Esophagus muscularis mucosa (tissue), 4 donors: Measurements from ENCODE around the gene ST8SIA2. TPM values are rescaled to one million over a fixed set of nuclear protein-coding genes. Genes with fewer than 3 reads are reported as not detected.

ENCODE experiments used
- DNase-seq: peaks from one replicate; pipeline ENCODE4 v3.0.0-alpha.2; 2017; ENCODE audit errors: extremely low spot score
- H3K27ac ChIP-seq, 4 donors: fragments of 200-600 bp; sonication (generic); replicated peaks in 1 of 4; 1 replicate in 3 of 4; 2 replicates in 1 of 4; pipeline ENCODE4 v1.5.1; 2016 to 2019; ENCODE audit warnings: mild to moderate bottlenecking in 1 of 4
- H3K27me3 ChIP-seq, 4 donors: fragments of 200-600 bp; sonication (generic); one replicate each; pipeline versions ENCODE4 v1.5.1 to v1.6.0; 2016 to 2019
- H3K36me3 ChIP-seq, 4 donors: fragments of 200-600 bp; sonication (generic); one replicate each; pipeline ENCODE4 v1.5.1; 2016 to 2019
- H3K4me1 ChIP-seq, 4 donors: fragments of 200-600 bp; sonication (generic); one replicate each; pipeline ENCODE4 v1.5.1; 2016 to 2019
- H3K4me3 ChIP-seq, 4 donors: fragments of 200-600 bp; sonication (generic); 1 replicate in 2 of 4; 2 replicates in 2 of 4; pipeline ENCODE4 v1.5.1; 2016 to 2019; ENCODE audit warnings: mild to moderate bottlenecking in 4 of 4, moderate library complexity in 1 of 4
- H3K9me3 ChIP-seq, 4 donors: fragments of 200-600 bp; sonication (generic); 1 replicate in 3 of 4; 2 replicates in 1 of 4; pipeline ENCODE4 v1.5.1; 2016 to 2019
- EP300 ChIP-seq: sonication (generic); formaldehyde crosslinking; IDR thresholded peaks from one replicate; pipeline ENCODE4 v1.6.1; 2017; ENCODE audit warnings: antibody characterized with exemption
- POLR2A ChIP-seq: fragments of 450-650 bp; IDR thresholded peaks from one replicate; pipeline ENCODE4 v1.6.1; 2017; ENCODE audit warnings: antibody characterized with exemption, moderate library complexity, mild to moderate bottlenecking, low read depth
- POLR2AphosphoS5 ChIP-seq, 2 donors: sonication (generic); formaldehyde crosslinking; IDR thresholded peaks; one replicate each; pipeline ENCODE4 v1.6.1; 2017; ENCODE audit warnings: antibody characterized with exemption in 2 of 2
- whole genome bisulfite sequencing: methylation state at CpG from one replicate; pipeline ENCODE4 v1.1.5; 2018; 5-methylcytosine and 5-hydroxymethylcytosine counted together
- intact Hi-C: fragments of 100-400 bp; cut with DNase I; formaldehyde crosslinking; loops from one replicate; pipeline ENCODE4 v1.15.1; 2023
- total RNA-seq, 4 donors: library from RNA; depleted of rRNA; stranded (reverse); fragments of >200 nt; gene quantifications; one replicate each; pipeline versions ENCODE4 v1.1.0 to v1.2.1, GENCODE V29; 2016
- TF ChIP-seq, protein P1 (sequence below), 3 experiments: fragments of 200-600 bp in 2 of 3; fragments of 450-650 bp in 1 of 3; sonication (generic) in 2 of 3; IDR thresholded peaks; one replicate each; pipeline ENCODE4 v1.5.1; 2017 to 2019; ENCODE audit warnings: antibody characterized with exemption in 3 of 3, mild to moderate bottlenecking in 2 of 3, moderate library complexity in 1 of 3

ST8SIA2 gene
- total RNA-seq, 4 donors from 2014 or later: 0.13 to 0.57 (median 0.50) TPM; not detected in 1

DNA sequence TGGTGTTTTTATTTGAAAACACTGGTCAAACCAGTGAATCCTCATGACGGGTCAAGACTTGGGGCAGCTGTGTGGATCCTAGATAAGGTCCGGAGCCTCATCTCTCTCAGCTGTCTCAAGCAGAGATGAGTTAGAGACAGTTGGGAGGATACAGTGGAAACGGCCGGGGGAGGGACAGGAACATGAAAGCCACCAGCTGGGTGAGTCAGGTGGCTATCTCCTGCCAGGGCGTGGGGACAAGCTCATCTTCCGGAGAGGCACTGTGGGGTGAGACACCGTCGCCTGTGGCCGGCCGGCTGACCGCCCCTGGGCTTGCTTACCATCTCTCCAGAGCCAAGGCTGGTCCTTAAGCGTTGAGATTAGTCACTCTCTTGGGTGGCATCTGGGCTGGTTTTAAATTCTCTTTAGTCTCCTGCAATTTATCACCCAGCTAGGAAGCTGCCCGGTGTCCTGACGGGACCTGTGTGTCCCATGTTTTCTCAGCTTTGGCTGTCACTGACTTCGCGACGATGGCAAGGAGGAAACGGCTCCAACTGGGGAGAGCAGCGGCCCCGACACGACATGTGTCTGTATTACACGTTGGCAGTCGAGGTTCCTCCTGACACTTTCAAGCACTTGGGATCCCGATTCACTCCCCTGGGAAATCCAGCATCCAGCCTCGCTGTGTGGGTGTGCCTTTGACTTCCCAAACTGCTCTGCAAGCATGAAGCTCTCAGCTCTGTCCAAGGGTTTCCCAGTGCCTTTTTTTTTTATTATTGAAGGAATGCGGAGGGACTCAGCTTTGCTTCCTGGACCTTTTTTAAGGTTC lies 7.5 kb downstream of the ST8SIA2 start:
- Histone ChIP-seq H3K27ac (no peak overlapping the region), H3K36me3 (no peaks in the 10 kb centered on the region), H3K27me3 (peaks cover 0 to 39% (median 0%) of the 10 kb centered on the region in 4 donors), H3K4me3 (no peak overlapping the region), H3K4me1 (no peaks in the 10 kb centered on the region), H3K9me3 (no peaks in the 10 kb centered on the region)
- intact Hi-C loops: no loop called here
- WGBS: 76% methylated on average over 26 of the region's 26 CpGs
- no peak for TF ChIP-seq POLR2AphosphoS5 (IDR thresholded peaks at IDR 0.05)
- TF ChIP-seq POLR2A: no peak
- TF ChIP-seq, protein P1, sequence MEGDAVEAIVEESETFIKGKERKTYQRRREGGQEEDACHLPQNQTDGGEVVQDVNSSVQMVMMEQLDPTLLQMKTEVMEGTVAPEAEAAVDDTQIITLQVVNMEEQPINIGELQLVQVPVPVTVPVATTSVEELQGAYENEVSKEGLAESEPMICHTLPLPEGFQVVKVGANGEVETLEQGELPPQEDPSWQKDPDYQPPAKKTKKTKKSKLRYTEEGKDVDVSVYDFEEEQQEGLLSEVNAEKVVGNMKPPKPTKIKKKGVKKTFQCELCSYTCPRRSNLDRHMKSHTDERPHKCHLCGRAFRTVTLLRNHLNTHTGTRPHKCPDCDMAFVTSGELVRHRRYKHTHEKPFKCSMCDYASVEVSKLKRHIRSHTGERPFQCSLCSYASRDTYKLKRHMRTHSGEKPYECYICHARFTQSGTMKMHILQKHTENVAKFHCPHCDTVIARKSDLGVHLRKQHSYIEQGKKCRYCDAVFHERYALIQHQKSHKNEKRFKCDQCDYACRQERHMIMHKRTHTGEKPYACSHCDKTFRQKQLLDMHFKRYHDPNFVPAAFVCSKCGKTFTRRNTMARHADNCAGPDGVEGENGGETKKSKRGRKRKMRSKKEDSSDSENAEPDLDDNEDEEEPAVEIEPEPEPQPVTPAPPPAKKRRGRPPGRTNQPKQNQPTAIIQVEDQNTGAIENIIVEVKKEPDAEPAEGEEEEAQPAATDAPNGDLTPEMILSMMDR (IDR thresholded peaks at IDR 0.05): no peak
- no peak for TF ChIP-seq EP300
- DNase-seq: no peak

DNA sequence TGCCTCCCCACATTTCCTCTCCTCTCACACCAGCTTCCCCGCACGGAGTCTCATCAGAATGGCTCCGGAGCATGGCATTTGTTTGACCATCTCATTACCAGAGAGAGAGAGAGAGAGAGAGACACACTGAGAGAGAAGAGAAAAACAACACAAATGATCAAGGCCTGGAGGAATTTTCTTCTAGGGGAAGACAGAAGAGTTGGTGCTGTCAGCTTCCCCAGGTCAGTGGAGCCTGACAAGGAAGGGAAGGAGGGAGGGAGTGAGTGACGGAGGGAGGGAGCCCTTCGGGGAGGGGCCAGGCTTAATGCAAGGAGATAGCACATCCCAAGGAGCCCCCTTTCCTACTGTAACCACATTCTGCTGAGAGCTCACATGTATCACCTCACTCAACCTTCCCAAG lies 9.1 kb downstream of the ST8SIA2 start:
- H3K4me3 ChIP-seq: no peak overlapping the region
- H3K36me3 ChIP-seq: no peaks in the 10 kb centered on the region
- intact Hi-C loops: no loop called here
- 87% methylated on average over 5 of the region's 5 CpGs for WGBS
- no peaks in the 10 kb centered on the region for H3K4me1 ChIP-seq
- H3K27me3 ChIP-seq: peaks cover 0 to 27% (median 0%) of the 10 kb centered on the region in 4 donors
- TF ChIP-seq POLR2AphosphoS5 (IDR thresholded peaks at IDR 0.05) (no peak), POLR2A (no peak), EP300 (no peak)
- TF ChIP-seq, protein P1 (IDR thresholded peaks at IDR 0.05): no peak
- no peak overlapping the region for H3K27ac ChIP-seq
- DNase-seq: no peak
- no peaks in the 10 kb centered on the region for H3K9me3 ChIP-seq

DNA sequence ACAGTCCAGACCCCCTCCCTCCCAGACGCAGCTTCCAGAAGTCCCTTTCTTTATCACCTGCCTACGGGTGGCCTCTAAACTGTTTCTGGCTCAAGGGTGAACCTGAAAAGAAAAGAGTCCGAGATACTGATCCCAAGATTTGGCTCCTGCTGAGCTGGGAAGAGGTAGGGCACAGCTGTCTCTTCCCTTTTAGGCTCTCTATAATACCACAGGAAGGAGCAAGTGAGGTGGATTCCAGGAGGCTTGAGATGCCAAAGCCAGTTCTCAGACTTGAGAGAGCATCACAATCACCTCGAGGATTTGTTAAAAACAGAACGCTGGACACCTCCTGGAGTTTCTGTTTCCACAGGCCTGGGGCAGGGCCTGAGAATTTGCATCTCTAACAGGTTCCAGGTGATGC lies 12.3 kb downstream of the ST8SIA2 start:
- H3K36me3 ChIP-seq: no peaks in the 10 kb centered on the region
- no peaks in the 10 kb centered on the region for H3K9me3 ChIP-seq
- no peak for TF ChIP-seq EP300
- no peak for TF ChIP-seq POLR2AphosphoS5 (IDR thresholded peaks at IDR 0.05)
- TF ChIP-seq, protein P1 (IDR thresholded peaks at IDR 0.05): no peak
- no peak overlapping the region for H3K27ac ChIP-seq
- intact Hi-C loops: no loop called here
- peaks cover 0 to 10% (median 0%) of the 10 kb centered on the region in 4 donors for H3K27me3 ChIP-seq
- H3K4me3 ChIP-seq: no peak overlapping the region
- WGBS: 83% methylated on average over 5 of the region's 5 CpGs
- no peak for DNase-seq
- H3K4me1 ChIP-seq: no peaks in the 10 kb centered on the region

DNA sequence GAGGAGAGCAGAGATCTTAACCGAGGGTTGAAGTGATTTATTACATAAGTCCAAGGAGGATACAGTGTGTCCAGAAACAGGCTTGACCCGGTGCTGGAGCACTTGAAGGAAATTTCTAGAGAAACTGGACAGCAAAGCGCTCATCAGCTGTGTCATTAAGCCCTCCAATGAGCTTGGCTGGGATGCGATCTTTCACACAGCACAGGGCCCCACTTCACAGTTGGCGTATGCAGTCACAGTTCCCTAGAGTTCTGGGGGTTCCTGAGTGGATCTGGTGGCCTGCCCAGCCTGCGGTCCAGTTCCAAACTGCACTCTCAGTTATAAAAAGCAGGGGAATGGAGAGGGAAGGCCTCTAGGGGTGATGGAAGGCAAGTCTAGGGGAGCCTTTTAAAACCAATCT lies 13.6 kb downstream of the ST8SIA2 start:
- Histone ChIP-seq H3K27me3 (peaks cover 0 to 4% (median 0%) of the 10 kb centered on the region in 4 donors), H3K27ac (no peak overlapping the region), H3K4me1 (no peaks in the 10 kb centered on the region), H3K36me3 (no peaks in the 10 kb centered on the region), H3K9me3 (no peaks in the 10 kb centered on the region), H3K4me3 (no peak overlapping the region)
- no peak for TF ChIP-seq POLR2AphosphoS5 (IDR thresholded peaks at IDR 0.05)
- no peak for TF ChIP-seq EP300
- TF ChIP-seq, protein P1 (IDR thresholded peaks at IDR 0.05): no peak
- TF ChIP-seq POLR2A: no peak
- WGBS: 82% methylated on average over 6 of the region's 6 CpGs
- no peak for DNase-seq
- intact Hi-C loops: no loop called here
